PC-9 (cell line): ENCODE results near the gene CHP1.

ENCODE experiments used
- CTCF ChIP-seq: fragments of 200-600 bp; sonication (generic); conservative IDR thresholded peaks from 2 replicates; pipeline ENCODE4 v1.6.1; 2017; ENCODE audit warnings: mixed run types, antibody characterized with exemption, mild to moderate bottlenecking, moderate library complexity
- EZH2 ChIP-seq: fragments of 200-600 bp; sonication (generic); IDR thresholded peaks from 2 replicates; pipeline ENCODE4 v1.8.0; 2017; ENCODE audit warnings: antibody characterized with exemption, low read depth

GRCh38 chr15:41281236-41281635 lies 50.2 kb downstream of the CHP1 start:
- TF ChIP-seq CTCF = no peak
- TF ChIP-seq EZH2 = no peak
